ENCODE results near the gene GJE1.
"Not testable (repeated sequence)": the region's sequence is repeated elsewhere in the genome, so short reads cannot be mapped to it uniquely, and the experiment has no call there.

The GJE1 gene

GRCh38 chr6:142132625-142133024 lies at the start of gene GJE1:
Gene GJE1, plus strand, starts transcription at chr6:142132925. Its CDS starts 234 bp downstream, at chr6:142133159.
- DNase-seq = no peak

- DNase-seq = no peak
These were observed 44.5 kb upstream of the GJE1 start for GRCh38 chr6:142087950-142088857.

GRCh38 chr6:142088858-142089216 lies 43.9 kb upstream of the GJE1 start:
- no peak for DNase-seq

GRCh38 chr6:142104820-142105219 lies 27.9 kb upstream of the GJE1 start:
- DNase-seq = not testable (repeated sequence)

GRCh38 chr6:142110820-142111219 lies 21.9 kb upstream of the GJE1 start:
- DNase-seq = not testable (repeated sequence)

GRCh38 chr6:142112451-142113061 lies 20.2 kb upstream of the GJE1 start:
- DNase-seq = no peak

- no peak for DNase-seq
These were observed 15.4 kb upstream of the GJE1 start for GRCh38 chr6:142117366-142117765.

GRCh38 chr6:142118328-142118727 lies 14.4 kb upstream of the GJE1 start:
- DNase-seq = no peak

- no peak for DNase-seq
These were observed 13.8 kb upstream of the GJE1 start for GRCh38 chr6:142118925-142119324.

GRCh38 chr6:142121342-142121741 lies 11.4 kb upstream of the GJE1 start:
- no peak for DNase-seq

- no peak for DNase-seq
These were observed 1.9 kb upstream of the GJE1 start for GRCh38 chr6:142130814-142131213.

GRCh38 chr6:142138876-142139275 lies 6.2 kb downstream of the GJE1 start:
- no peak for DNase-seq

GRCh38 chr6:142141531-142141930 lies 8.8 kb downstream of the GJE1 start:
- DNase-seq = not testable (repeated sequence)

- DNase-seq = peak; percentile 88
These were observed 14.3 kb downstream of the GJE1 start, which contains the start of the genes NMBR and VTA1 for GRCh38 chr6:142146828-142147662. Gene NMBR, minus strand, starts transcription at chr6:142147122. Its CDS starts 58,464 bp downstream, at chr6:142088658. Gene VTA1, plus strand, starts transcription at chr6:142147263. Its CDS starts 25 bp downstream, at chr6:142147288.

- no peak for DNase-seq
These were observed 20.0 kb downstream of the GJE1 start for GRCh38 chr6:142152746-142153145.

GRCh38 chr6:142153196-142153595 lies 20.5 kb downstream of the GJE1 start:
- no peak for DNase-seq

- DNase-seq = no peak
These were observed 21.6 kb downstream of the GJE1 start for GRCh38 chr6:142154336-142154735.

GRCh38 chr6:142155091-142155490 lies 22.4 kb downstream of the GJE1 start:
- no peak for DNase-seq

- DNase-seq = no peak
These were observed 23.4 kb downstream of the GJE1 start for GRCh38 chr6:142155895-142156757.

- not testable (repeated sequence) for DNase-seq
These were observed 24.0 kb downstream of the GJE1 start for GRCh38 chr6:142156758-142157068.

- DNase-seq = no peak
These were observed 30.1 kb downstream of the GJE1 start for GRCh38 chr6:142162780-142163179.

GRCh38 chr6:142165227-142165626 lies 32.5 kb downstream of the GJE1 start:
- DNase-seq = no peak

Data from GOT3 (cell line).